ENCODE data around the gene PCAT6.

DNA sequence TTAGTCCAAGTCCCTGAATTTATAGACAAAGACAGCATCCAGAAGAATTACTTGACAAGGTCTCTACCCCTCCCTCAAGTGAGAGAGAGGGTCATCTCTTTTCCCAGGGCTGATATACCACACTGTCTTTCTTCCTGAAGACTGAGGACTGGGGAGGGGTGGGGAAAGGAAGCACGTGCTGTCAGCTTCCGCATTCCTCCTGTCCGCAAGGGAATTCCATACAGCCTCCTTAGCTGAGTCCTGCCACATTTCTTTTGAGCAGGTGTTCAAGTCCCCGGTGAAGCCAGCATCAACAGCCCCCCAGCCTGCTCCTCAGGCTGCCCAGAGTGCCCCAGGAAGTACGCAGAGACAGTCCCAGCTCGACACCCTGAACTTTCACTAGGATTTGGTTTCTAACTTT is 34.2 kb downstream of the PCAT6 start:
- TF ChIP-seq CTCF (IDR thresholded peaks at IDR 0.05) (no peak), POLR2A (IDR thresholded peaks at IDR 0.05) (no peak)
